VCaP (cell line): Measurements from ENCODE around the gene PANX2.
A peak's percentile ranks its signal among the peaks of the same experiment; 100 is the strongest.

Experiments used
- H3K27ac ChIP-seq: fragments of 450-650 bp; 2 replicates; pipeline ENCODE4 v1.5.1; 2017
- TF ChIP-seq, protein P1 (sequence below): fragments of 450-650 bp; conservative IDR thresholded peaks from 2 replicates; pipeline ENCODE4 v1.5.1; 2017; ENCODE audit warnings: mild to moderate bottlenecking, moderate library complexity

Gene PANX2

DNA sequence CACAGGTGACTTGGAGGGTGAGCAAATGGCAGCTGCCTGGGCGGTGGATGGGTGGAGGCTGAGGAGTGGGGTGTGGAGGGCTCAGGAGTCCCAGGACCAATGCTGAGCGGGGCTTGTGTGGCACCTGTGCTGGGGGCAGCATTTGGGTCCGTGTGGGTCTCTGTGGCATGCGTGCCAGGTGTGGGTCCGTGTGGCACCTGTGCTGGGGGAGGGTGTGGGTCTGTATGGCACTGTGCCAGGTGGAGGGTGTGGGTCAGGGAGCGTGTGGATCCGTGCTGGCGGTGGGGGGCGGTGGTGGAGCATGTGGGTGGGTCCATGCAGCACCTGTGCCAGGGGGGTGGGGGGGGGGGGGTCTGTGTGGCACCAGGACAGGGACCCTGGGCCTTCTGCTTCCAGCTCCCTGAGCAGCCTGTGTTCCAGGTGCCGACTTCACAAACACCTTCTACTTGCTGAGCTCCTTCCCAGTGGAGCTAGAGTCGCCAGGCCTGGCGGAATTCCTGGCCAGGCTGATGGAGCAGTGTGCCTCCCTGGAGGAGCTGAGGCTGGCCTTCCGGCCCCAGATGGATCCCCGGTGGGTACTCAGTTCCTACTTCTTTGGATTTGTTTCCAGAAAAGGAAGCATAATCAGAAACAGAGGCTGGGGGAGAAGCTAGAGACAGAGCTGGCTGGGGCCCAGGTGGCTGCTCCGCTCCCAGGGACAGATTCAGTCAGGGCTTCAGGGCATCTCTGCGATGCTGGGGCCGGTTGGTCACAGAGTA is 44.9 kb downstream of the PANX2 start:
- H3K27ac ChIP-seq = no peak overlapping the region
- TF ChIP-seq, protein P1, sequence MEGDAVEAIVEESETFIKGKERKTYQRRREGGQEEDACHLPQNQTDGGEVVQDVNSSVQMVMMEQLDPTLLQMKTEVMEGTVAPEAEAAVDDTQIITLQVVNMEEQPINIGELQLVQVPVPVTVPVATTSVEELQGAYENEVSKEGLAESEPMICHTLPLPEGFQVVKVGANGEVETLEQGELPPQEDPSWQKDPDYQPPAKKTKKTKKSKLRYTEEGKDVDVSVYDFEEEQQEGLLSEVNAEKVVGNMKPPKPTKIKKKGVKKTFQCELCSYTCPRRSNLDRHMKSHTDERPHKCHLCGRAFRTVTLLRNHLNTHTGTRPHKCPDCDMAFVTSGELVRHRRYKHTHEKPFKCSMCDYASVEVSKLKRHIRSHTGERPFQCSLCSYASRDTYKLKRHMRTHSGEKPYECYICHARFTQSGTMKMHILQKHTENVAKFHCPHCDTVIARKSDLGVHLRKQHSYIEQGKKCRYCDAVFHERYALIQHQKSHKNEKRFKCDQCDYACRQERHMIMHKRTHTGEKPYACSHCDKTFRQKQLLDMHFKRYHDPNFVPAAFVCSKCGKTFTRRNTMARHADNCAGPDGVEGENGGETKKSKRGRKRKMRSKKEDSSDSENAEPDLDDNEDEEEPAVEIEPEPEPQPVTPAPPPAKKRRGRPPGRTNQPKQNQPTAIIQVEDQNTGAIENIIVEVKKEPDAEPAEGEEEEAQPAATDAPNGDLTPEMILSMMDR = no peak

DNA sequence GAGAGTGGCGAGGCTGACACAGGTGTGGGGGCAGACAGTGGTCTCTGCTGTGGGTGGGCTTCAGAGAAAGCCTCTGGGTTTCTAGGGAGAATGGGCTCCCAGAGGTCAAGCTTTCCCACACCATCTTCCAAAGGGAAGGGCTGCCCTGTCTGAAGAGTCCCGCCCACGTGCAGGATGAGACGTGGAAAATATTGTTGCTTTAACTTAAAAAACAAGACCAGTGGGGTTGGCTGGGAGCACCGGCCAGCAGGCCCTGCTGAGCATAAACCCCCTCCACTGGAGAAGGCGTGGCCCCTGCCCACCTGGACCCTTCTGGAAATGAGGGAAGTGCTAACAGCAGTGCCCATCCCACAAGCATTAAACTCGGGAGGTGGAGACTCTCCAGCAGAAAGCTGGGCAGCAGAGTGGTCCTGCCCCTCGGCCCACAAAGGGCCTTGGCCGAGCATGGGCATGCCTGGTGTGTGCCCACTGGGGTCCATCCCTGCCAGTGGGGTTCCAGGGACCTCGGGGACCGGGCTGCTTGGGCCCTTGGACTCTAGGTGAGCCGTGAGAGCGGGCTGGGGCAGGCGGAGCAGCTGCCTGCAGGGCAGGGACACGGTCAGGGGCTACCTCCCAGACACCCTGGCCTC is 45.6 kb downstream of the PANX2 start:
- H3K27ac ChIP-seq = no peak overlapping the region
- TF ChIP-seq, protein P1 = no peak

DNA sequence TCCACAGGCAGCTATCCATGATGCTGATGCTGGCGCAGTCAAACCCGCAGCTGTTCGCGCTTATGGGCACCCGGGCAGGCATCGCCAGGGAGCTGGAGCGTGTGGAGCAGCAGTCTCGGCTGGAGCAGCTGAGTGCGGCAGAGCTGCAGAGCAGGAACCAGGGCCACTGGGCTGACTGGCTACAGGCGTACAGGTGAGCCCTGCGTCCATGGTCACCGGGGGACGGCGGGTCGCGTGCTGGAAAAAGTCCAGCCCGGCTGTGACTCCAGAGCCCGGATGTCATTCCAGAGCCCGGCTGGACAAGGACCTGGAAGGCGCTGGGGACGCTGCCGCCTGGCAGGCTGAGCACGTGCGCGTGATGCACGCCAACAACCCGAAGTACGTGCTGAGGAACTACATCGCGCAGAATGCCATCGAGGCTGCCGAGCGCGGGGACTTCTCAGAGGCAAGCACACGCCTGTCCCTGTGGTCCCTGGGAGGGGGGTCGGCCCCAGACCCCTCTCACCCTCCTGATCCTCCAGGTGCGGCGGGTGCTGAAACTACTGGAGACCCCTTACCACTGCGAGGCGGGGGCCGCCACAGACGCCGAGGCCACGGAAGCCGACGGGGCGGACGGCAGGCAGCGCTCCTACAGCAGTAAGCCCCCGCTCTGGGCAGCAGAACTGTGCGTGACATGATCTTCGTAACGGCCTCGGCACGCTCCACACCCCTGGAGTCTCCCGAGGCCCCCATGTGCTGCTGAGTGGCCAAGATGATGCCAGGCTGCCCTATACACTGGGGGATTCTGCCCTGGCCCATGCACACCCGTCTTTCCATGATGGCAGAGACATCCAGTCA is 46.4 kb downstream of the PANX2 start:
- TF ChIP-seq, protein P1 = no peak
- no peak overlapping the region for H3K27ac ChIP-seq

DNA sequence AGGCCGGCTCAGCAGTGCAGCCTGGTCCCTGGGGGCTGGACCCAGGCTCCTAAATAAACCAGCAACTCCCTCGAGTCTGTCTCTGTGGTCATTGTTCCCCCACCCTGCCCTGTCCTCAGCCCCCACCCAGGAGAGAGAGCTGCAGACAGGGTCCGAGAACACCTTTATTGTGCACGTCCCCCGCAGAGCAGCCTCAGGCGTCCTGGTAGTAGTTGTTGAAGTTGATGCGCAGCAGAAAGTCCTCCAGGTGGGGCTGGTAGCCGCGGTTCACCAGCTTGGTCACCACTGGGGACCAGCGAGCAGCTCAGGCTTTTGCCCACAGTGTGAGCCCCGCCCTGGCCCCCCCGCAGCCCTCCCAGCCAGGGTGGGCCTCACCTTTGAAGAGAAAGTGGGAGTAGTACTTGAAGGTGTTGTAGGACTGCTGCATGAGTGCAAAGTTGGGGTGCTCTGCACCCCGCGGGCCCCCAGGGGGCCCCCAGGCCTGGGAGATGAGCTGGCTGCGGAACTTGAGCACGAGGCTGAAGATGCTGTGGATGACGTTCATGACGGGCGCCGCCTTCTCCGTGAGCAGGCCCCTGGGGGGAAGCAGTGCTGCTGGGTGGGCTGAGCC is 47.1 kb downstream of the PANX2 start:
- TF ChIP-seq, protein P1 = no peak
- H3K27ac ChIP-seq = no peak overlapping the region

DNA sequence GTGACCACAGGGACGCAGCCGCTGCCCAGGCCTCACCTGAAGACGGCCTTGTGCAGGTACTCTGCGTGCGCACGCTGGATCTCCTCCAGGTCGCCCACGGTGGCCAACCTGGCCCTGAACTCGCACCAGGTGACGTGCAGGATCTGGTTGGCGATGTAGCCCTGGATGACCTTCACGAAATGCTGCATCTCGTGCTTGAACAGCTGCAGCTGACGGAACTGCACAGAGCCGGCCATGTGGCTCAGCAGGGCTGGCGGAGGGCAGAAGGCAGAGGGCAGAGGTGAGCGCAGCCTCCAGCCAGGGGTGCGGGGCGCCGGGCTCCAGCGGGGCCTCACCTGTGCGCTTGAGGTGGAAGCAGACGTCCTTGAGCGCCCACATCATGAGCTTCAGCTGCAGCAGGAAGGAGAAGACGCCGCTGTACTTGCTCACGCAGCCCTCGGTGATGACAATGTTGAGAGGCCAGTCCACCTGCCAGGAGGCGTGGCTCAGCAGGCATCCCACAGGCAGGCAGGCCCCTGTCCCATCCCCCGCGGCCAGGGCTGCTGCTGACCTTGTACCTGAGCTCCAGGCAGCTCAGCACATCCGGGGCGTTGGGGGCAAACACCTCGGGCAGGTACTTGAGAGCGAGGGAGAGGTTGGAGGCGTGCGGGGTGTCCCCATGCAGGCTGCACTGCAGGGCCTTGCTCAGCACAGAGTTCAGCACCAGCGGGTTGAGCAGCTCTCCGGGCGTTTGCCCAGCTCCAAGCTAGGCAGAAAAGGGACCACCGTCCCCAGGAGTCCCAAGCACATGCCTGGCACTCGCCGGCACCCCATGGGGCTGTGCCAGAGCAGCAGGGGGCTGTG is 47.8 kb downstream of the PANX2 start:
- no peak overlapping the region for H3K27ac ChIP-seq
- TF ChIP-seq, protein P1 = no peak

DNA sequence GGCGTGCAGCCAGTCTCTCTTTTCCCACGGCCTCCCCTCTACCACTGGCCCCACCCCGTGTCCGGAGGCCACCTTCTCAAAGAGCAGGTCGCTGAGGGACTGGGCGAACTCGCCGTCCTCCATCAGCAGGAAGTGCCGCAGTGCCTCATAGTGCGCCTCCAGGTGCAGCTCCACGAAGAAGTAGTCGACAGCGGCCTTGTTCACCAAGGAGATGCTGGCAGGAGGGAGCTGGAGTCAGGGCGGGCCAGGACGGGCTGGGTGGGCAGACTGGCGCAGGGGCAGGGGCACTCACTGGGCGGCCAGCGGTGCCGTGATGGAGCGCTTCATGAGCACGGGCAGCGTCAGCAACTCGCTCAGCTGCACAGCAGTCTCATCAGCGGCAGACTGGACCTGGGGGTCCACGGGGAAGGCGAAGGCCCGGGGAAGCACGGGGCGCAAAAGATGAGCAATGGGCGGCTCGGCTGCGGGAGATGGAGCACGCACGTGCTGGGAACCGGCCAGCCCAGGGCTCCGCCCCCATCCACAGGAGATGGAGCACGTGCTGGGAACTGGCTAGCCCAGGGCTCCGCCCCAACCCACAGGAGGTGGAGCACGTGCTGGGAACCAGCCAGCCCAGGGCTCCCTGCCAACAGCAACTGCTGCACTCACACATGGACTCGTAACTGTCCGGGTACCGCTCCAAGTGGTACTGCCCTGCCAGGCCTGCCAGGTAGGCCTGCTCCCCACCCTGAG is 48.6 kb downstream of the PANX2 start:
- H3K27ac ChIP-seq = peak overlapping the region; percentile 14; the same call in 1 of the 2 replicates
- TF ChIP-seq, protein P1 = no peak
